G401.6 (cell line): ENCODE data around the gene ESYT2.

ENCODE experiments used
- FAIRE-seq: peaks from 2 replicates; lab custom pipeline; 2012; peaks lifted over from hg19 to GRCh38; lab: Jason Lieb, UNC

Gene ESYT2

GRCh38 chr7:158825628-158826289 is 3.5 kb downstream of the ESYT2 start:
- no peak for FAIRE-seq

- no peak for FAIRE-seq
Measured at GRCh38 chr7:158824028-158824427, 5.3 kb downstream of the ESYT2 start.

- FAIRE-seq, result no peak
Measured at GRCh38 chr7:158821171-158822031, 7.9 kb downstream of the ESYT2 start.

- FAIRE-seq, result no peak
Measured at GRCh38 chr7:158820656-158821055, 8.7 kb downstream of the ESYT2 start.

DNA sequence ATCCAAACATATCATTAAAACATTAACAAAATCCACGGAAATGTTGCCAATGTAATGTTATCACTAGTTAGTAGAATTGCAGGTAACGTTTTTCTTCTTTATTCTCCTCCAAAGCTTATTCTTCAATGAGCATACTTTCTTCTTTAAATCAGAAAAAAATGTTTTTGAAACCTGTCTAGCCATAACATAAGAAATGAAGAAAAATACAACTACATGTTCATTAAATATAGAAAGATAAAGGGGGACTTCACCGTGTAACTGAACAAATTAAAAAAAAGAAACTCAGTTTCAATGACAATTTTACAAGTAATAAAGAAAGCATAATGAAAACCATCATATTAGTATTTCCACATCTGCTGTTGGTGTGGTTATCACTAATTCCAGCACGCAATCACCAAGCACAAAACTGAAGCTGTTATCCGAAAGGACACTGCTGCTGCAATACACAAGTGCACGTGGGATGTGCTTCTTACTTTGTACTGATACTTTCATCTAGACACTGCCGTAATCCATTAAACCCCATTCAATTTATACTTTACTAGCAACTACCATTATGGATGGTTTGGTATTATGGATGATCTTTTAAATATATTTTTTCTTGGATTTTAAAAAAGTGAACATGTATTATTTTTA is 9.6 kb downstream of the ESYT2 start:
- FAIRE-seq, result no peak

DNA sequence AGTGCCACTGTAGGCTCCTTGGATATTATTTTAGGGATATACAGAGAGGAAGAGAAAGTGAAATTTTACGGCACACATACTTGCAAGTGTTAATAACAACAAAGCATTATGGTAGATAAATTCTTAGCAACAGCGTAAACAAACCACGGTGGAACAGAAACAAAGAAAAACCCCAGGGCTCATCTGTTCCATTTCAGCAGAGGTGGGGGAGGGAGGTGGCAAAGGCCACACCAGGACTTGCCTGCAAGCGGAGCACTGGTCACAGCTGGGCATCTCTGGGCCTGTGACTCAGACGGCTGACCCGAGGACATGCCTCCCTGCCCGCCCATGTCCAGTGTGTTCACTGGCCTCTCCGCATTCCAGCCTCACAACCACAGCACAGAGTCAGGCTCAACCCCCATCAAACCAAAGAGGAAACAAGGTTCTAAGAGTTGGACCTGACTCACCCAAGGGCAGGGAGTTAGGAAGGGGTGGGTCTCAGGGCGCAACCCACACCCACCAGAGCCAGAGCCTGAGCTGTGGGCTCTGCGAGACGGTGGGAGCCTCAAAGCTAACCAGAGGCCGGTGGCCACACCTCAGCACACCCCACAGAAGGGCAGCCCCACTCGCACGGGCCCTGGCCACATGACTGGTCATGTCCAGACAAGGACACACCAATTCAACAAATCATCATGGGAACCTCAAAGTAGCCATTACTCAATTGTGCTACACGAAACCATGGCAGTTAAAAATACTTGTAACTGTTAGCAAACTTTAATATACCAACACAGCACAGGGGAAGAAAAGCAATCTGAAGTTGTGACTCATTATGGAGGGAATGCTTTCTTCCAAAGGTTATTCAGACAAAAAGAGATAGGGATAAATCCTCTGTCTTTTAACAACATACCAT is 10.7 kb downstream of the ESYT2 start:
- FAIRE-seq, result no peak

- no peak for FAIRE-seq
Measured at GRCh38 chr7:158816995-158817394, 12.3 kb downstream of the ESYT2 start.

GRCh38 chr7:158816271-158816670 is 13.0 kb downstream of the ESYT2 start:
- no peak for FAIRE-seq

DNA sequence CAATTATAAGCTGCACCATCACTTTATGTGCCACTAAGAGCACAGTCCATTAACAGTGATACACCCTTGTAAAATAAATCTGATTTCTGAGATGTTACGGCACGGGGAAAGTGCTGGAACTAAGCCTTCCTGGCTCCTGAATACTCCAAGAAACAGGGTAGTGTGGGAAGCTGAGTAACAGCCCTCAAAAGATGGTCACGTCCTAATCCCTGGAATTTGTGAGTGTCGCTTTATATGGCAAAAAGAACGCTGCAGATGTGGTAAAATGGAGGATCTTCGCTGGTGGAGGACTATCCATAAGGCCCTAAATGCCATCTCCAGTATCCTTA is 13.5 kb downstream of the ESYT2 start:
- no peak for FAIRE-seq

GRCh38 chr7:158815083-158815799 is 14.1 kb downstream of the ESYT2 start:
- no peak for FAIRE-seq

DNA sequence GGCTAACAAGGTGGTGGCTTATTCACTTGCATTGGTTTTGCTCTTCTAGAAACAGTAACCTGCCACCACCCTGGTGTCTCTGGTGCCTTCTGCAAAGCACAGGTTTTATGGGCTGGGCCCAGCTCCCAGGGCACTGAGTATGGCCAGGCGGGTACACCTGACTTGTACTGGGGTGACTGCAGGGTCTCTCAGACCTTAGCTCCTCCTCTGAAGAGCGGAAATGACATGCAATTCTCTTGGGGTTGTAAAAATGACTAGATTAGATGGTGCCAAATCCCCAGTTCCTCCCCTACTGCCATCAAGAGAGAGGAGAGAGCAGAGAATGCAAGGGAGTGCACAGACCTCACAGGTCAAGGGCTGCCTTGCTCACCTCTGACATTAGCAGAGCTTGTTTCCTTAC is 14.7 kb downstream of the ESYT2 start:
- FAIRE-seq, result no peak

- no peak for FAIRE-seq
Measured at GRCh38 chr7:158812684-158813083, 16.6 kb downstream of the ESYT2 start.

DNA sequence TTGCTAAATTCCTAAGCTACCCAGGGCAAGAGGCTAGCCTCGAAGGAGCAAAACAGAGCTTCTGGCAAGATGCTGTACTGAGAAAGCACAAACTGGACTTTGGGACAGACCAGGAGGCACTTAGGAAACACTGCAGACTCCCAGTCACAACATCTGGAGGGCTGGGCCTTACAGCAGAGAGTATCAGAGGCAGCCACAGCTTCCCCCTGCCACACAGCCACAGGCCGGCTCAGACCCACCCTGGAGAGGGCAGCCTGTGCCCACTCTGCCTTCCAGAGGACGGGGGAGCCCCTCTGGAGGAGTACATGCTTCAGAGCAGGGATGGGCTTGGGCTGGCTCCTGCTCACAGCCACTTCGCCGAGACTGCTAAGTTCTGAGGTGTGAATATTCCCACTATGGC is 17.4 kb downstream of the ESYT2 start:
- no peak for FAIRE-seq

GRCh38 chr7:158811461-158811860 is 17.8 kb downstream of the ESYT2 start:
- no peak for FAIRE-seq

DNA sequence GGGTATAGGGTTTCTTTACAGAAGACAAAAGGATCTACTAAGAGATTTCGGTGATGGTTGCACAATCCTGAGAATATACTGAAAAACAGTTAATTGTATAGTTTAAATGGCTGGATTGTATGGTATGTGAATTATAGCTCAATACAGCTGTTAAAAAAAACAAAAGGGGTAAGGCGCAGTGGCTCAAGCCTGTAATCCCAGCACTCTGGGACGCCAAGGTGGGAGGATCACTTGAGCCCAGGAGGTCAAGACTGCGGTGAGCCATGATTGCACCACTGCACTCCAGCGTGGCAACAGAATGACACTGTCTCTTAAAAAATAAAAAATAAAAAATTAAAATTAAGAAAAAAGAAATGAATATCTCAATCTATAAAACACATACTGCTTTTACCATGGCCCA is 18.5 kb downstream of the ESYT2 start:
- FAIRE-seq, result no peak

GRCh38 chr7:158809596-158809995 is 19.7 kb downstream of the ESYT2 start:
- FAIRE-seq, result no peak

DNA sequence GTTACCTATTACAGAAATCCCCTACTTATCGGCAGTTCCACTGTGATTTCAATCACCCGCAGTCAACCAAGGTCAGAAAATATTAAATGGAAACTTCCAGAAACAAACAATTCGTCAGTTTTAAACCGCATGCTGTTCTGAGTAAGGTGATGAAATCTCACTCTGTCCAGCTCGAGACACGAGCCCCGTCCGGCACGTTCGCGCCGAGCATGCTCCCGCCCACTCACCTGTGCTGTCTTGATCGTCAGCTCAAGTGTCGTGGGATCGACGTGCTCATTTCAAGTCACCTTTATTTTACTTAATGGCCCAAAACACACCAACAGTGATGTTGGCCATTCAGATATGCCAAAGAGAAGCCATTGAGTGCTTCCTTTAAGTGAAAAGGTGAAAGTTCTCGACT is 21.2 kb downstream of the ESYT2 start:
- no peak for FAIRE-seq

GRCh38 chr7:158805937-158806336 is 23.4 kb downstream of the ESYT2 start:
- no peak for FAIRE-seq

DNA sequence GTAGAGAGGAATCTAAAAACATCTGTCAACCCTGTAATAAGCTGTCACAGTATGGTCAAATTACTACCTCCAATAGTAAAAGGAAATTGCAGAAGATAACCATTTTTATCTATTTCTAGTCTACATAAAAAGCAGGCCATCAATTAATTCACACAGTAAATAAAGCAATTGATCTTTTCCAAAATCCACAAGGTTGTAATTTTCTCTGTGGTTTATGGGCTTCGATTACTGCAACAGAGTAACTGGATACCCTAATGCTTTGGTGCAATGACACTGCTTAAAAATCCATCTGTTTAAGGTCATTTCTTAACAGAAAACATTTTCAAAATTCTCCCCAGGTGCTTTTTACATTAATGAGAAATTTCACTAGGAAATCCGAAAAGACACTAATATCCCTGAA is 23.9 kb downstream of the ESYT2 start:
- no peak for FAIRE-seq

DNA sequence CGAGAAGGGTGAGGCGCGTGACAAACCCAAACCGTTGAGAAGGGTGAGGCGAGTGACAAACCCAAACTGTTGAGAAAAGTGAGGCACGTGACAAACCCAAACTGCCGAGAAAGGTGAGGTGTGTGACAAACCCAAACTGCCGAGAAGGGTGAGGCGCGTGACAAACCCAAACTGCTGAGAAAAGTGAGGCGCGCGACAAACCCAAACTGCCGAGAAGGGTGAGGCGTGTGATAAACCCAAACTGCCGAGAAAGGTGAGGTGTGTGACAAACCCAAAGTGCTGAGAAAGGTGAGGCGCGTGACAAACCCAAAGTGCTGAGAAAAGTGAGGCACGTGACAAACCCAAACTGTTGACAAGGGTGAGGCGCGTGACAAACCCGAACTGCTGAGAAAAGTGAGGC is 25.0 kb downstream of the ESYT2 start:
- no peak for FAIRE-seq

DNA sequence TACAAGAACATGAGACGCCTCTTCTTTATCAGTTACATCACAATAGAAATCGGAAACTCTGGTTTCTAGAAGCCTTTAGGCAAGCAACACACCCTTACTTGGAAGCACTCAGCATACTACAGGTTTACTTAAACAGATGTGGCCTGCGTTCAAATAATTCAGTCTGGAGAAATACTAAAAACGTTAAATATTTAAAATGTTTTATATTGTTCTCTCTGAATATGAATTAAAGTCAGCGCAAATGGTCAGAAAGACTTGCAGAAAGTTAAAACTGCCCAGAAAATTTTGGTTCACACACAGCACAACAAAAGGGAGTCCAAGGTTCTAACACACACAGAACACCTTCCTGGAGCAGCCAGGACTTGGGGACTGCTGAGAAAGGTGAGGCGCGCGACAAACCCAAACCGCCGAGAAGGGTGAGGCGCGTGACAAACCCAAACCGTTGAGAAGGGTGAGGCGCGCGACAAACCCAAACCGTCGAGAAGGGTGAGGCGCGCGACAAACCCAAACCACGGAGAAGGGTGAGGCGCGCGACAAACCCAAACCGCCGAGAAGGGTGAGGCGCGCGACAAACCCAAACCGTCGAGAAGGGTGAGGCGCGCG is 25.8 kb downstream of the ESYT2 start:
- no peak for FAIRE-seq
